HG02798 (cell line): ENCODE measurements around the gene ST3GAL3.
"Not testable (repeated sequence)": the region's sequence is repeated elsewhere in the genome, so short reads cannot be mapped to it uniquely, and the experiment has no call there.

Experiments used
- ATAC-seq: cut with Tn5 transposase; IDR thresholded peaks from one replicate; pipeline ENCODE4 v1.9.1; 2021; ENCODE audit warnings: mild to moderate bottlenecking; ENCODE audit not compliant: unreplicated experiment, poor library complexity

The ST3GAL3 gene

GRCh38 chr1:43747736-43748135 lies 40.4 kb downstream of the ST3GAL3 start:
- ATAC-seq = no peak

- no peak for ATAC-seq
Measured at GRCh38 chr1:43750083-43750482, 42.7 kb downstream of the ST3GAL3 start.

GRCh38 chr1:43753422-43753821 lies 46.1 kb downstream of the ST3GAL3 start:
- no peak for ATAC-seq

GRCh38 chr1:43754892-43755291 lies 47.6 kb downstream of the ST3GAL3 start:
- ATAC-seq = no peak

- no peak for ATAC-seq
Measured at GRCh38 chr1:43757343-43758053, 50.2 kb downstream of the ST3GAL3 start.

GRCh38 chr1:43760745-43761317 lies 53.5 kb downstream of the ST3GAL3 start:
- no peak for ATAC-seq

- ATAC-seq = peak; percentile 50
Measured at GRCh38 chr1:43763497-43763973, 56.2 kb downstream of the ST3GAL3 start.

- no peak for ATAC-seq
Measured at GRCh38 chr1:43764581-43764980, 57.2 kb downstream of the ST3GAL3 start.

GRCh38 chr1:43766086-43766784 lies 58.9 kb downstream of the ST3GAL3 start:
- ATAC-seq = no peak

GRCh38 chr1:43766818-43767525 lies 59.6 kb downstream of the ST3GAL3 start:
- no peak for ATAC-seq

GRCh38 chr1:43768168-43768567 lies 60.8 kb downstream of the ST3GAL3 start:
- ATAC-seq = no peak

- no peak for ATAC-seq
Measured at GRCh38 chr1:43769350-43769908, 62.1 kb downstream of the ST3GAL3 start.

GRCh38 chr1:43770111-43770510 lies 62.8 kb downstream of the ST3GAL3 start:
- no peak for ATAC-seq

- ATAC-seq = no peak
Measured at GRCh38 chr1:43772978-43773377, 65.6 kb downstream of the ST3GAL3 start.

- no peak for ATAC-seq
Measured at GRCh38 chr1:43773821-43774220, 66.5 kb downstream of the ST3GAL3 start.

- ATAC-seq = no peak
Measured at GRCh38 chr1:43774359-43774758, 67.0 kb downstream of the ST3GAL3 start.

GRCh38 chr1:43776043-43776761 lies 68.9 kb downstream of the ST3GAL3 start:
- no peak for ATAC-seq

- not testable (repeated sequence) for ATAC-seq
Measured at GRCh38 chr1:43777916-43778315, 70.6 kb downstream of the ST3GAL3 start.

- ATAC-seq = no peak
Measured at GRCh38 chr1:43779266-43779665, 71.9 kb downstream of the ST3GAL3 start.
